ENCODE results near the gene AVEN. TPM values are rescaled to one million over a fixed set of nuclear protein-coding genes. Genes with fewer than 3 reads are reported as not detected.

The AVEN gene
- polyA plus RNA-seq, 3 donors = 2.3 to 4.8 (median 3.4) TPM

DNA sequence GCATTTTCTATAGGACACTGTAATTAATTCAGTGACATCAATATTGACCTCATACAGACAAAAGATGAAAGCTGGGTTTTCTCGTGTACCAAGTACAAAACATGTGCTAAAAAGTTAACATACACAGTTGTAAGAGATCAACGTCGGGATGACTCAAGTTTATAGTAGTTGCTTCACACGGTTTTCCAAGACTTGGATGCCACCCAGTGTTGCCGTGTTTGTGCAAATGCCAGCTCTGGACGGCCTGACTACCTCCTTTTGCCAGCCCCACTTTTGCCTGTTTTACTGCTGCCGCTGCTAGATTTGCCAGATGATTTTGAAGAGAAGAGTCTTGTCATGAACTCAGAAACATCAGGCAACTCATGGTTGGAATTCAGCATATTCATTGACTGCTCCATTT is 45.1 kb upstream of the AVEN start:
- H3K27me3 Mint-ChIP-seq (ENCODE audit: low read depth in 3 of 3) = no peaks in the 10 kb centered on the region
- peak overlapping the region in 2 of 7 donors; percentile 51 to 58 for H3K27ac Mint-ChIP-seq
- no peak overlapping the region for H3K4me3 ChIP-seq (replicated peaks in 1 of 3; ENCODE audit: low read depth in 2 of 3, low read length in 3 of 3)
- TF ChIP-seq, protein P1, sequence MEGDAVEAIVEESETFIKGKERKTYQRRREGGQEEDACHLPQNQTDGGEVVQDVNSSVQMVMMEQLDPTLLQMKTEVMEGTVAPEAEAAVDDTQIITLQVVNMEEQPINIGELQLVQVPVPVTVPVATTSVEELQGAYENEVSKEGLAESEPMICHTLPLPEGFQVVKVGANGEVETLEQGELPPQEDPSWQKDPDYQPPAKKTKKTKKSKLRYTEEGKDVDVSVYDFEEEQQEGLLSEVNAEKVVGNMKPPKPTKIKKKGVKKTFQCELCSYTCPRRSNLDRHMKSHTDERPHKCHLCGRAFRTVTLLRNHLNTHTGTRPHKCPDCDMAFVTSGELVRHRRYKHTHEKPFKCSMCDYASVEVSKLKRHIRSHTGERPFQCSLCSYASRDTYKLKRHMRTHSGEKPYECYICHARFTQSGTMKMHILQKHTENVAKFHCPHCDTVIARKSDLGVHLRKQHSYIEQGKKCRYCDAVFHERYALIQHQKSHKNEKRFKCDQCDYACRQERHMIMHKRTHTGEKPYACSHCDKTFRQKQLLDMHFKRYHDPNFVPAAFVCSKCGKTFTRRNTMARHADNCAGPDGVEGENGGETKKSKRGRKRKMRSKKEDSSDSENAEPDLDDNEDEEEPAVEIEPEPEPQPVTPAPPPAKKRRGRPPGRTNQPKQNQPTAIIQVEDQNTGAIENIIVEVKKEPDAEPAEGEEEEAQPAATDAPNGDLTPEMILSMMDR (IDR thresholded peaks at IDR 0.05) = no peak
- no peak overlapping the region for H3K4me3 Mint-ChIP-seq
- H3K36me3 Mint-ChIP-seq = peaks cover 44 to 65% of the 10 kb centered on the region in 2 donors
- no peaks in the 10 kb centered on the region for H4K20me1 ChIP-seq (ENCODE audit: insufficient read depth, low read length)
- no peaks in the 10 kb centered on the region for H3K27me3 ChIP-seq (ENCODE audit: control insufficient read depth in 2 of 2, insufficient read depth in 2 of 2, low read length in 2 of 2)
- H2AFZ ChIP-seq (ENCODE audit: insufficient read depth, low read depth, low read length, poor library complexity, severe bottlenecking) = no peak overlapping the region
- H3K4me1 ChIP-seq (ENCODE audit: control insufficient read depth in 1 of 2, insufficient read depth in 2 of 2, low read length in 2 of 2) = no peaks in the 10 kb centered on the region
- no peaks in the 10 kb centered on the region for H3K9me3 Mint-ChIP-seq
- H3K36me3 ChIP-seq (replicated peaks in 1 of 2; ENCODE audit: control insufficient read depth in 1 of 2, insufficient read depth in 2 of 2, low read length in 2 of 2) = peaks cover 48 to 61% of the 10 kb centered on the region in 2 donors
- intact Hi-C loops (cut with micrococcal nuclease) = no loop called here
- 96% methylated on average over 6 of the region's 7 CpGs for WGBS (ENCODE audit: insufficient coverage)
- no peaks in the 10 kb centered on the region for H3K4me1 Mint-ChIP-seq
- H3K9me3 ChIP-seq (replicated peaks in 1 of 2; ENCODE audit: control insufficient read depth in 1 of 2, insufficient read depth in 1 of 2, low read length in 2 of 2) = no peaks in the 10 kb centered on the region
- DNase-seq = no peak
- no peak overlapping the region for H3K4me2 ChIP-seq (replicated peaks; ENCODE audit: extremely low read depth, low read length, poor library complexity, severe bottlenecking)
- no peak overlapping the region for H3K27ac ChIP-seq (ENCODE audit: low read depth in 1 of 2, low read length in 2 of 2)
- no peaks in the 10 kb centered on the region for H3K79me2 ChIP-seq (ENCODE audit: insufficient read depth, low read length)
- no peak overlapping the region for H3K9ac ChIP-seq (ENCODE audit: insufficient read depth, low read length, poor library complexity, severe bottlenecking)

DNA sequence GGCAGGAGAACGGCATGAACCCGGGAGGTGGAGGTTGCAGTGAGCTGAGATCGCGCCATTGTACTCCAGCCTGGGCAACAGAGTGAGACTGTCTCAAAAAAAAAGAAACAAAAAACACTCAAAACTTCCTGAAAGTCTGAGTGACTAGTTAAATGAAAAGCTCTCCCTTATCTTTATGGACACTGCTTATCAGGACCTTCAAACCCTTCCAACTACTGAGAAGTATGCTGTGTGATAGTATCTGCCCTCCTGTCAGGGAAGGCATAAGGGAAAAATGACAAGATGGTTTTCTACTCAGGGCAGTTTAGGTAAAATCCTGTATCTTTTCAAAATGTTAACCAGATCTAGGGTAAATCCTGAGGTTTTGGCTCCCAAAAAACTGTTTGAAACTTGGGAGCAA is 40.9 kb upstream of the AVEN start:
- TF ChIP-seq, protein P1 (IDR thresholded peaks at IDR 0.05) = no peak
- H3K27ac Mint-ChIP-seq = no peak overlapping the region
- intact Hi-C loops (cut with micrococcal nuclease) = no loop called here

More for the DNA sequence above, 40.9 kb upstream of the AVEN start:
- no peak overlapping the region for H3K4me3 Mint-ChIP-seq
- H3K36me3 Mint-ChIP-seq = peaks cover 14 to 31% of the 10 kb centered on the region in 2 donors
- no peaks in the 10 kb centered on the region for H3K4me1 Mint-ChIP-seq
- Histone ChIP-seq H3K27ac (ENCODE audit: low read depth in 1 of 2, low read length in 2 of 2) (no peak overlapping the region), H3K9me3 (replicated peaks in 1 of 2; ENCODE audit: control insufficient read depth in 1 of 2, insufficient read depth in 1 of 2, low read length in 2 of 2) (peaks cover 4 to 8% of the 10 kb centered on the region in 2 donors), H3K36me3 (replicated peaks in 1 of 2; ENCODE audit: control insufficient read depth in 1 of 2, insufficient read depth in 2 of 2, low read length in 2 of 2) (peaks cover 16 to 19% of the 10 kb centered on the region in 2 donors), H3K79me2 (ENCODE audit: insufficient read depth, low read length) (no peaks in the 10 kb centered on the region), H3K4me1 (ENCODE audit: control insufficient read depth in 1 of 2, insufficient read depth in 2 of 2, low read length in 2 of 2) (no peaks in the 10 kb centered on the region), H4K20me1 (ENCODE audit: insufficient read depth, low read length) (no peaks in the 10 kb centered on the region), H3K27me3 (ENCODE audit: control insufficient read depth in 2 of 2, insufficient read depth in 2 of 2, low read length in 2 of 2) (no peaks in the 10 kb centered on the region), H3K9ac (ENCODE audit: insufficient read depth, low read length, poor library complexity, severe bottlenecking) (no peak overlapping the region), H2AFZ (ENCODE audit: insufficient read depth, low read depth, low read length, poor library complexity, severe bottlenecking) (no peak overlapping the region), H3K4me3 (replicated peaks in 1 of 3; ENCODE audit: low read depth in 2 of 3, low read length in 3 of 3) (no peak overlapping the region), H3K4me2 (replicated peaks; ENCODE audit: extremely low read depth, low read length, poor library complexity, severe bottlenecking) (no peak overlapping the region)
- peaks cover 0 to 1% (median 1%) of the 10 kb centered on the region in 3 donors for H3K27me3 Mint-ChIP-seq (ENCODE audit: low read depth in 3 of 3)
- no peak for DNase-seq
- peaks cover 0 to 11% (median 9%) of the 10 kb centered on the region in 7 donors for H3K9me3 Mint-ChIP-seq
- WGBS (ENCODE audit: insufficient coverage) = no CpG with 5 or more reads among the region's 4 CpGs
